Heart left ventricle (tissue), 13 donors: ENCODE results near the gene MYO15B.

Source experiments
- CTCF ChIP-seq, 12 donors: fragments of 200-600 bp; sonication (generic) in 4 of 12; IDR thresholded peaks; one replicate each; pipeline versions ENCODE4 v1.5.0 to v1.8.0; 2018 to 2022; ENCODE audit warnings: antibody characterized with exemption in 12 of 12, mild to moderate bottlenecking in 5 of 12
- POLR2A ChIP-seq, 2 donors: fragments of 450-650 bp; IDR thresholded peaks; one replicate each; pipeline ENCODE4 v1.6.1; 2017; ENCODE audit warnings: antibody characterized with exemption in 2 of 2, mild to moderate bottlenecking in 2 of 2, moderate library complexity in 2 of 2
- donor health status: ischemic (EF 13 %, LVEDD 7.1; RV severe dilation, severe dysfunction).
- donor health status: DM: no; HTN: yes; CAD: no.
- donor health status: DM: no; HTN: no; CAD: no.
- donor health status: ischemic (EF 25% LVEDD 6.9; RV normal size, moderate dysfunction).
- donor health status: ischemic (EF 25% LVEDD 5.7; RV mildly dilated, moderate dysfunction).
- donor health status: ischemic (EF 35%, LVEDD 5.7; RV mildly dilated, moderate dysfunction).
- donor health status: nonischemic (EF 11% LVEDD 7.7; RV severe dilation, severe dysfunction).
- donor health status: DM: yes; HTN: yes; CAD: no.
- donor health status: PGD.
- donor health status: ischemic (EF 29% LVEDD 5.4; RV normal size, mild dysfunction).
- donor health status: nonischemic (EF 23%, LVEDD 6.1; RV moderate dilation, normal function).

DNA sequence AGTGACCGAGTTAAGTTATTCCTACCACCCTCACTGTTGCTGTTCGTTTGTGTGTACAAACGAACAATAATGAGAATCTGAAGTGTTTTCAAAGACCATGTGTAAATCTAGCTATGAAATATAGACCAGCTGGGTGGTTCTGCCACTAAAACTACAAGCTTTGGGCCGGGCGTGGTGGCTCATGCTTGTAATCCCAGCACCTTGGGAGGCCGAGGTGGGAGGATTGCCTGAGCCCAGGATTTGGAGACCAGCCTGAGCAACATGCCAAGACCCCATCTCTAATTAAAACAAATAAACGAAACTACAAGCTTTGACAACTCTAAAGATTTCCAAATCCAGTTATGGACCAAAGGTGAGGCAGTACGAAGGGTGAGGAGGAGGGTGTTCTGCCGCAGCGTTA is 78.4 kb downstream of the MYO15B start:
- TF ChIP-seq CTCF (IDR thresholded peaks at IDR 0.05) (no peak), POLR2A (IDR thresholded peaks at IDR 0.05) (no peak)
